AG09319 (cell line): ENCODE measurements around the gene FBXL7.

Experiments used
- DNase-seq: peaks from one replicate; pipeline ENCODE4 v3.0.0-alpha.2; 2010; ENCODE audit warnings: low read depth; ENCODE audit errors: extremely low read depth
- CTCF ChIP-seq: IDR thresholded peaks from 2 replicates; pipeline ENCODE4 v1.5.1; 2011; ENCODE audit warnings: low read depth, mild to moderate bottlenecking, inconsistent platforms, low read length, moderate library complexity

The FBXL7 gene

GRCh38 chr5:15515229-15515628 lies 15.2 kb downstream of the FBXL7 start:
- TF ChIP-seq CTCF: peak; percentile 33
- no peak for DNase-seq

GRCh38 chr5:15516486-15516885 lies 16.5 kb downstream of the FBXL7 start:
- TF ChIP-seq CTCF: no peak
- DNase-seq: no peak

- DNase-seq: no peak
- TF ChIP-seq CTCF: no peak
Measured at GRCh38 chr5:15518786-15519185, 18.8 kb downstream of the FBXL7 start.

GRCh38 chr5:15520856-15521255 lies 20.9 kb downstream of the FBXL7 start:
- no peak for TF ChIP-seq CTCF
- no peak for DNase-seq

- TF ChIP-seq CTCF: no peak
- no peak for DNase-seq
Measured at GRCh38 chr5:15521381-15522186, 21.6 kb downstream of the FBXL7 start.

GRCh38 chr5:15522187-15522520 lies 22.2 kb downstream of the FBXL7 start:
- DNase-seq: no peak
- no peak for TF ChIP-seq CTCF

- DNase-seq: no peak
- TF ChIP-seq CTCF: no peak
Measured at GRCh38 chr5:15524712-15525111, 24.7 kb downstream of the FBXL7 start.
